Measurements from ENCODE around the gene APCDD1L.
"Not testable (repeated sequence)": the region's sequence is repeated elsewhere in the genome, so short reads cannot be mapped to it uniquely, and the experiment has no call there.

APCDD1L gene

DNA sequence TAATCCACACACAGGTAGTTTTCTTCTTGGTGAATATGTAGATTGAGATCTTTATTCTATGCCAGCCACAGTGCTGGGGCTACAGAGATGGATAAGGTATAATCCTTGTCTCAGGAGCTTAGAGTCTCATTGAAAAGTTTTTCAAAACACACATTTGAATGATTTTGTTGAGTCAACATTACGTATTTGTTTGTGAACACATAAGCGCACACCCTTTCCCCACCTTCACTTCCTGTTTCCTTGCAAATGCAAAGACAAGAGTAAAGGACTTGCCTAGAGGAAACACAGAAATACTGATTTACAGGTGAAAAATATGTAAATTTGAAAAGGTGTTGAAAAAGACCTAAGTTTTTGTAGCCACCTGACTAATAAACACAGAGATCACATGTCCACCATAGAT lies 98.4 kb downstream of the APCDD1L start:
- FAIRE-seq = no peak
- TF ChIP-seq, protein P1, sequence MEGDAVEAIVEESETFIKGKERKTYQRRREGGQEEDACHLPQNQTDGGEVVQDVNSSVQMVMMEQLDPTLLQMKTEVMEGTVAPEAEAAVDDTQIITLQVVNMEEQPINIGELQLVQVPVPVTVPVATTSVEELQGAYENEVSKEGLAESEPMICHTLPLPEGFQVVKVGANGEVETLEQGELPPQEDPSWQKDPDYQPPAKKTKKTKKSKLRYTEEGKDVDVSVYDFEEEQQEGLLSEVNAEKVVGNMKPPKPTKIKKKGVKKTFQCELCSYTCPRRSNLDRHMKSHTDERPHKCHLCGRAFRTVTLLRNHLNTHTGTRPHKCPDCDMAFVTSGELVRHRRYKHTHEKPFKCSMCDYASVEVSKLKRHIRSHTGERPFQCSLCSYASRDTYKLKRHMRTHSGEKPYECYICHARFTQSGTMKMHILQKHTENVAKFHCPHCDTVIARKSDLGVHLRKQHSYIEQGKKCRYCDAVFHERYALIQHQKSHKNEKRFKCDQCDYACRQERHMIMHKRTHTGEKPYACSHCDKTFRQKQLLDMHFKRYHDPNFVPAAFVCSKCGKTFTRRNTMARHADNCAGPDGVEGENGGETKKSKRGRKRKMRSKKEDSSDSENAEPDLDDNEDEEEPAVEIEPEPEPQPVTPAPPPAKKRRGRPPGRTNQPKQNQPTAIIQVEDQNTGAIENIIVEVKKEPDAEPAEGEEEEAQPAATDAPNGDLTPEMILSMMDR (IDR thresholded peaks at IDR 0.05; ENCODE audit: insufficient read depth, missing control alignments) = no peak
- DNase-seq (ENCODE audit: insufficient read length, low spot score) = no peak

DNA sequence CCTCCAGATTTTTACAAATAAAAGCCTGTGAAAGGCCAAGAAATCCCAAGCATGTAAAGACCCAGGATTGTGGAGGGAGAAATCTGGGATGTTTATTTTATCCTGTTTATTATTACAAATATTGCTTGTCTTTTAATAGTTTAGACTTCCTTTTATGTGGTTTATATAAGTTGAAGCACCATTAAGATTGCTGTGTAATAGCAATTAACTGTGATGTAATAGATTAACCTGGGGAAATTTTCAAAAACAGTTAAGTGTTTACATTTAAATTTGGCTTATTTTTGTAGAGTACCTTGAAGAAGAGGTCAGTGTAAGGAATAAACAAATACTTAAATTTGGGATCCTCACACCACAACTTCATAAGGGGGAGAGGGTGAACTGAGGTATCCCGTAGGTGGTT lies 99.1 kb downstream of the APCDD1L start:
- FAIRE-seq = no peak
- DNase-seq (ENCODE audit: insufficient read length, low spot score) = no peak
- TF ChIP-seq, protein P1 (IDR thresholded peaks at IDR 0.05; ENCODE audit: insufficient read depth, missing control alignments) = no peak

DNA sequence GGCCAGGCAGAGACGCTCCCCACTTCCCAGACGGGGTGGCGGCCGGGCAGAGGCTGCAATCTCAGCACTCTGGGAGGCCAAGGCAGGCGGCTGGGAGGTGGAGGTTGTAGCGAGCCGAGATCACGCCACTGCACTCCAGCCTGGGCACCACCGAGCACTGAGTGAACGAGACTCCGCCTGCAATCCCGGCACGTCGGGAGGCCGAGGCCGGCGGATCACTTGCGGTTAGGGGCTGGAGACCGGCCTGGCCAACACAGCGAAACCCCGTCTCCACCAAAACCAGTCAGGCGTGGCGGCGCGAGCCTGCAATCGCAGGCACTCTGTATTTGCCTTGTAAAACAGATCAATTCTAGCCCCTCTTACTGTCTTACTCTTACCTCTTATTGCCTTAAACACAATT lies 100.4 kb downstream of the APCDD1L start:
- DNase-seq (ENCODE audit: insufficient read length, low spot score); FAIRE-seq: not testable (repeated sequence)

DNA sequence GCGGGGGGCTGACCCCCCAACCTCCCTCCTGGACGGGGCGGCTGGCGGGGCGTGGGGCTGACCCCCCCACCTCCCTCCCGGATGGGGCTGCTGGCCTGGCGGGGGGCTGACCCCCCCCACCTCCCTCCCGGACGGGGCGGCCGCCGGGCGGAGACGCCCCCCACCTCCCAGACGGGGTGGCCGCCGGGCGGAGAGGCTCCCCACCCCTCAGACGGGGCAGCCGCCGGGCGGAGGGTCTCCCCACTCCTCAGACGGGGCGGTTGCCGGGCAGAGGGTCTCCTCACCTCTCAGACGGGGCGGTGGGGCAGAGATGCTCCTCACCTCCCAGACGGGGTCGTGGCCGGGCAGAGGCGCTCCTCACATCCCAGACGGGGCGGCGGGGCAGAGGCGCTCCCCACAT lies 101.0 kb downstream of the APCDD1L start:
- FAIRE-seq; DNase-seq (ENCODE audit: insufficient read length, low spot score): not testable (repeated sequence)

Measured in D721Med (cell line).